DOHH2 (cell line): ENCODE results near the gene SERPINI1.

Experiments used
- CTCF ChIP-seq: fragments of 200-600 bp; sonication (generic); IDR thresholded peaks from one replicate; pipeline ENCODE4 v1.5.1; 2014; ENCODE audit warnings: antibody characterized with exemption, mild to moderate bottlenecking, low read depth, low read length; ENCODE audit not compliant: poor library complexity, severe bottlenecking
- EZH2phosphoT487 ChIP-seq: fragments of 200-600 bp; sonication (generic); IDR thresholded peaks from 2 replicates; pipeline ENCODE4 v1.6.1; 2017; ENCODE audit warnings: borderline replicate concordance, mild to moderate bottlenecking, antibody characterized with exemption, low read length, moderate library complexity, mixed read lengths

- TF ChIP-seq CTCF (no peak), EZH2phosphoT487 (no peak)
These were observed 116.2 kb downstream of the SERPINI1 start for GRCh38 chr3:167851749-167852148.
